Naive B cell (primary cell): Measurements from ENCODE around the gene SBSN. TPM values are rescaled to one million over a fixed set of nuclear protein-coding genes. Genes with fewer than 3 reads are reported as not detected.

ENCODE experiments used
- ATAC-seq, 2 donors: fragments of 150-1000 bp; cut with Tn5 transposase; 2 replicates each; pipeline ENCODE4 v1.10.0; 2021; ENCODE audit warnings: low read depth in 2 of 2, mild to moderate bottlenecking in 2 of 2, moderate library complexity in 2 of 2
- DNase-seq: peaks from one replicate; pipeline ENCODE4 v3.0.0; 2022
- H3K27ac Mint-ChIP-seq, 6 donors: one replicate each; pipeline ENCODE4 v1.8.0; 2020 to 2022; ENCODE audit warnings: mild to moderate bottlenecking in 6 of 6, mixed read lengths in 6 of 6, moderate library complexity in 5 of 6, inconsistent platforms in 2 of 6
- H3K27me3 Mint-ChIP-seq, 3 donors: one replicate each; pipeline ENCODE4 v1.8.0; 2021 to 2022; ENCODE audit warnings: mixed read lengths in 3 of 3, mild to moderate bottlenecking in 1 of 3
- H3K36me3 Mint-ChIP-seq, 2 donors: one replicate each; pipeline ENCODE4 v1.8.0; 2020 to 2022; ENCODE audit warnings: mixed read lengths in 2 of 2, inconsistent platforms in 1 of 2, mild to moderate bottlenecking in 1 of 2
- H3K4me1 Mint-ChIP-seq, 3 donors: one replicate each; pipeline ENCODE4 v1.8.0; 2020 to 2022; ENCODE audit warnings: mixed read lengths in 3 of 3, inconsistent platforms in 1 of 3, mild to moderate bottlenecking in 1 of 3, moderate library complexity in 1 of 3
- H3K4me3 Mint-ChIP-seq, 8 donors: one replicate each; pipeline ENCODE4 v1.8.0; 2020 to 2022; ENCODE audit warnings: mild to moderate bottlenecking in 8 of 8, mixed read lengths in 8 of 8, moderate library complexity in 8 of 8, inconsistent platforms in 2 of 8
- H3K9me3 Mint-ChIP-seq, 7 donors: one replicate each; pipeline ENCODE4 v1.8.0; 2020 to 2022; ENCODE audit warnings: mixed read lengths in 7 of 7, mild to moderate bottlenecking in 5 of 7, inconsistent platforms in 2 of 7, moderate library complexity in 1 of 7
- polyA plus RNA-seq, 6 donors: library from polyadenylated mRNA; unstranded; fragments of 300-500 nt; fragmentation: Illumina TruSeq; gene quantifications; one replicate each; pipeline ENCODE4 v1.2.3, GENCODE V29; 2021; ENCODE audit warnings: low read depth in 6 of 6

The SBSN gene
- polyA plus RNA-seq, 6 donors from 2014 or later = not detected

DNA sequence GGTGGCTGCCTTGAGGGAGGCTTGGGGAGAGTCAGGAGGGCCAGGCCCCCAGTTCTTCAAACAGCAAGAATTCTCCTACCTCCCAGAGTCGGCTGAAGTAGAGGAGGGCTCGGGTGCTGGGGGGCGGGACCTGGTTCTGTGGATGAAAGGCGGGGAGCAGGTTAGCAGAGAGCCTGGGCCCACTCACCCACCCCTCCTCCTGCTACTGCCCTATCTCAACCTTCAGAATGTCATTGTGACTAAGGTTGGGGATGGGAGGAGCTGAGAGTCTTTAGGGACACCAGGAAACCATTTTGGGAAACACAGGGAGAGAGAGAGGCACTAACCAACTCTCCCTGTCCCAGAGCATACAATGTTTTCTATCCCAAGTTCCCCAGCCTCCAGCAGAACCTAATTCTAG, 25.4 kb downstream of the SBSN start:
- Mint-ChIP-seq H3K27ac (no peak overlapping the region), H3K27me3 (peaks cover 21 to 69% (median 61%) of the 10 kb centered on the region in 3 donors), H3K9me3 (peaks cover 0 to 2% (median 0%) of the 10 kb centered on the region in 7 donors), H3K36me3 (no peaks in the 10 kb centered on the region), H3K4me1 (no peaks in the 10 kb centered on the region), H3K4me3 (no peak overlapping the region)
- ATAC-seq (no peak), DNase-seq (no peak)

DNA sequence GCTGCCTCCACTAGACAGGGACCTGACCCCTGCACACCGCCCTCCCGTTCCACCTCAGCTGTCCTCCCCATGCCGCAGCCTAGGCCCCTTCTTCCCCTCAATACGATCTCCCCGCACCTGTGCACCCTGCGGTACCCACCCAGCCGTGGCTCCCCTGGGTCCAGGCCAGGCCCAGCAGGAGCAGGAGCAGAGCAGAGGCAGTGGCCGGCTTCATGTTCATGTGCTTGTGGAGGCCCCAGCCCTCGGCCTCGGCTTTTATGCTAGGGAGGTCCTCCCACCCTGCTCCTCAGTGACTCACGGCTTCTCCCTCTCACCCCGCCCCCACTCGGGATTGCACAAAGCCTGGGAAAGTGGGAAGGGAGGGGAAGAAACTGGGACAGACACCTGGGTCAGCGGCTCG, 26.4 kb downstream of the SBSN start:
- H3K27ac Mint-ChIP-seq = no peak overlapping the region
- ATAC-seq = no peak
- peaks cover 24 to 58% (median 56%) of the 10 kb centered on the region in 3 donors for H3K27me3 Mint-ChIP-seq
- no peak for DNase-seq
- no peaks in the 10 kb centered on the region for H3K36me3 Mint-ChIP-seq
- H3K4me3 Mint-ChIP-seq = no peak overlapping the region
- no peaks in the 10 kb centered on the region for H3K4me1 Mint-ChIP-seq
- H3K9me3 Mint-ChIP-seq = peaks cover 0 to 2% (median 0%) of the 10 kb centered on the region in 7 donors

DNA sequence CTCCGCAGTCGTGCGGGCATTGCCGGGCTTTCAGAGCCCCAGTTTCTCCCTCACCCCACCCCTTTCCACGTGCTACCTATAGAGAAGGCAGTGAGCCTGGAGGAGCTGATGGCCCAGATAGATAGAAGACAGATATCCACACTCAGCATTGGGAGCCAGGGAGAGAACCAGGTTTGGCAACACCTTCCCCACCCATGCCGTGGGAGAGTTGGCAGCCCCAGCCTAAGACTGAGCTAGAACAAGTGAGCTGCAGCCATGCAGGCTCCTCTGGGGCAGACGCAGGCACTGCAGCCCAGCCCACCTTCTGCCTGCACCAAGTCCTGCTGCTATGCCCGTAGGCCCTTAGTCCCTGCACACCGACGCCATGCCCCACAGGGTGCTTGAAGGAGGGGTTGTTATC, 27.5 kb downstream of the SBSN start:
- Mint-ChIP-seq H3K36me3 (no peaks in the 10 kb centered on the region), H3K27ac (no peak overlapping the region), H3K4me1 (peaks cover 0 to under 1% (median 0%) of the 10 kb centered on the region in 3 donors), H3K9me3 (peaks cover 0 to 2% (median 0%) of the 10 kb centered on the region in 7 donors), H3K4me3 (no peak overlapping the region), H3K27me3 (peaks cover 16 to 48% (median 47%) of the 10 kb centered on the region in 3 donors)
- ATAC-seq (no peak), DNase-seq (no peak)

- H3K27ac Mint-ChIP-seq = no peak overlapping the region
- H3K4me1 Mint-ChIP-seq = peaks cover 7 to 9% (median 8%) of the 10 kb centered on the region in 3 donors
- ATAC-seq (no peak), DNase-seq (no peak)
- H3K4me3 Mint-ChIP-seq = no peak overlapping the region
- H3K36me3 Mint-ChIP-seq = no peaks in the 10 kb centered on the region
- peaks cover 10 to 38% (median 36%) of the 10 kb centered on the region in 3 donors for H3K27me3 Mint-ChIP-seq
- H3K9me3 Mint-ChIP-seq = no peaks in the 10 kb centered on the region
Measured at GRCh38 chr19:35498984-35499527, 29.1 kb downstream of the SBSN start.

GRCh38 chr19:35498220-35498619, 29.9 kb downstream of the SBSN start:
- Mint-ChIP-seq H3K4me1 (peaks cover 7 to 9% (median 8%) of the 10 kb centered on the region in 3 donors), H3K27me3 (peaks cover 10 to 37% (median 31%) of the 10 kb centered on the region in 3 donors), H3K4me3 (no peak overlapping the region), H3K9me3 (no peaks in the 10 kb centered on the region), H3K36me3 (no peaks in the 10 kb centered on the region), H3K27ac (peak overlapping the region in 1 of 6 donors; percentile 1)
- DNase-seq (no peak), ATAC-seq (no peak)

DNA sequence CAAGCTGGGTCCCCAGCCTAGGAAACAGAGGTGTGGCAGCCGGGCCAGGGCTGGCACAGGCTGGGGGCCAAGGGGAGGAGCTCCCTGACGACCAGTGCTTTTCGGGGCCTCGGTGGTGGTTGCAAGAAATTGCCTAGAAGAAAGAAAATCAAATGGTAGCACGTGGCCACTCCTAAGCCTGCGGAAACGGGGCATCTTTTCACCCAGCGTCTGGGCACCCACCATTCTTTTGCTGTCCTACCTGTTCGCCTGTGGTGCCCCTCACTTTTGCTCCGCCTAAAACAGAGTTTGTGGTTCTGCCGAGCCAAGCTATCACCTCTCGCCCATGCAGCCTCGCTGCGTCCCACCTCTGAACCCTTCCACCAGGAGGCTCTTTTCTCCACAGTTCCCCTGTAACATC, 30.7 kb downstream of the SBSN start:
- Mint-ChIP-seq H3K4me3 (no peak overlapping the region), H3K9me3 (no peaks in the 10 kb centered on the region), H3K4me1 (peaks cover 7 to 9% (median 8%) of the 10 kb centered on the region in 3 donors), H3K27ac (no peak overlapping the region), H3K27me3 (peaks cover 14 to 31% (median 23%) of the 10 kb centered on the region in 3 donors), H3K36me3 (no peaks in the 10 kb centered on the region)
- no peak for ATAC-seq
- no peak for DNase-seq

- Mint-ChIP-seq H3K36me3 (no peaks in the 10 kb centered on the region), H3K27ac (no peak overlapping the region), H3K4me1 (peaks cover 7 to 9% (median 8%) of the 10 kb centered on the region in 3 donors), H3K27me3 (peaks cover 16 to 30% (median 23%) of the 10 kb centered on the region in 3 donors), H3K9me3 (no peaks in the 10 kb centered on the region), H3K4me3 (peak overlapping the region in 4 of 8 donors; percentile 29 to 72 (median 36))
- DNase-seq (peak; percentile 59), ATAC-seq (peak; percentile 92 to 94)
Measured at GRCh38 chr19:35495107-35496064, 32.7 kb downstream of the SBSN start.

- no peak for ATAC-seq
- peaks cover 17 to 39% (median 19%) of the 10 kb centered on the region in 3 donors for H3K27me3 Mint-ChIP-seq
Measured at GRCh38 chr19:35493971-35494370, 34.1 kb downstream of the SBSN start.

GRCh38 chr19:35491836-35492360, 36.2 kb downstream of the SBSN start:
- peaks cover 12 to 47% (median 27%) of the 10 kb centered on the region in 3 donors for H3K27me3 Mint-ChIP-seq
- H3K27ac Mint-ChIP-seq = no peak overlapping the region
- H3K4me3 Mint-ChIP-seq = no peak overlapping the region
- no peaks in the 10 kb centered on the region for H3K36me3 Mint-ChIP-seq
- no peak for DNase-seq
- no peak for ATAC-seq
- H3K4me1 Mint-ChIP-seq = peaks cover 7 to 12% (median 9%) of the 10 kb centered on the region in 3 donors
- H3K9me3 Mint-ChIP-seq = no peaks in the 10 kb centered on the region

More at GRCh38 chr19:35493971-35494370, 34.1 kb downstream of the SBSN start:
- no peaks in the 10 kb centered on the region for H3K9me3 Mint-ChIP-seq
- peaks cover 7 to 9% (median 8%) of the 10 kb centered on the region in 3 donors for H3K4me1 Mint-ChIP-seq
- H3K4me3 Mint-ChIP-seq = no peak overlapping the region
- no peaks in the 10 kb centered on the region for H3K36me3 Mint-ChIP-seq
- H3K27ac Mint-ChIP-seq = no peak overlapping the region
- no peak for DNase-seq

DNA sequence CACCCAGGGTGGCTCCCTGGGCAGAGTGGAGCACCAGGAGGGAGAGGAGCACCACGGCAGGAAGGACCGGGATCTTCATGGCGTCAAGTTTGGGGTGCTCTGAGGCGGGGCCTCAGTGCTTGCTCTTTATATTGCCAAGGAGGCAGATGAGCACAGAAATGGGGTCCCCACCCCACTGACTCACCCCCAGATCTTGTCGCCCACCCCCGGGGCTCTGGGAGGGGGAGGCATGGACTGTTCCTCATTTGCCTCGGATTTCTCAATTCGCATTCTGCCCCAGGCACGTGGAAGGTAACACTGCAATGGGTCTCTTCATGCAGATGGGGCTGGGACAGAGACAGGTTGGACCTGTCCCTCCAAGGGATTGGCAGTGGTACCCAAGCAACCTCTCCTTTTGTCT, 37.7 kb downstream of the SBSN start, which contains the start of gene KRTDAP:
Gene KRTDAP, minus strand, starts transcription at position 101 of the 400 bp plus-strand sequence. Its CDS starts 22 bp downstream, at position 79.
- DNase-seq (no peak), ATAC-seq (no peak)
- Mint-ChIP-seq H3K27ac (no peak within 1 kb of the TSS), H3K36me3 (no peaks in the 10 kb centered on the region), H3K27me3 (peaks cover 12 to 47% (median 27%) of the 10 kb centered on the region in 3 donors), H3K4me1 (peaks cover 6 to 10% (median 9%) of the 10 kb centered on the region in 3 donors), H3K4me3 (no peak within 1 kb of the TSS), H3K9me3 (no peaks in the 10 kb centered on the region)

DNA sequence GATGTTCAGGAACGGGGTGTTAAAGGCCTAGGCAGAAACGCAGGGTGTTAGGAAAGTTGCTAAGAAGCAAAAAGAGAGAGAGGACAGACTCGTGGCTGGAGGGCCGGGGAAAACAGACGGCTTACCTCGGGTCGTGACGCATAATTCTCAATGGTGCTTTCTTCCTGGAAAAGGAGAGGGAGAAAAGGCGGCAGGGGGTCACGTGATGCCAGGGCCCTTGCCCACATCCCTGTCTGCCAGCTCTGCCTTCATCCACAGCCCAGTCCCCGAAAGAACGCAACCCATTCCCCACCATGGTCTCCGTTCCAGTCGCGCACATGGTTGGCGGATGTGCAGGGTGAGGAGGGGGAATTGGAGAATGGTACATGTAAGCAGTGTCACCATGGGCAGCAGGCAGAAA, 39.4 kb downstream of the SBSN start:
- no peaks in the 10 kb centered on the region for H3K36me3 Mint-ChIP-seq
- no peaks in the 10 kb centered on the region for H3K9me3 Mint-ChIP-seq
- peak overlapping the region in 1 of 6 donors; percentile 48 for H3K27ac Mint-ChIP-seq
- H3K27me3 Mint-ChIP-seq = peaks cover 12 to 42% (median 27%) of the 10 kb centered on the region in 3 donors
- ATAC-seq = no peak
- H3K4me3 Mint-ChIP-seq = no peak overlapping the region
- DNase-seq = no peak
- peaks cover 13 to 19% (median 15%) of the 10 kb centered on the region in 3 donors for H3K4me1 Mint-ChIP-seq

DNA sequence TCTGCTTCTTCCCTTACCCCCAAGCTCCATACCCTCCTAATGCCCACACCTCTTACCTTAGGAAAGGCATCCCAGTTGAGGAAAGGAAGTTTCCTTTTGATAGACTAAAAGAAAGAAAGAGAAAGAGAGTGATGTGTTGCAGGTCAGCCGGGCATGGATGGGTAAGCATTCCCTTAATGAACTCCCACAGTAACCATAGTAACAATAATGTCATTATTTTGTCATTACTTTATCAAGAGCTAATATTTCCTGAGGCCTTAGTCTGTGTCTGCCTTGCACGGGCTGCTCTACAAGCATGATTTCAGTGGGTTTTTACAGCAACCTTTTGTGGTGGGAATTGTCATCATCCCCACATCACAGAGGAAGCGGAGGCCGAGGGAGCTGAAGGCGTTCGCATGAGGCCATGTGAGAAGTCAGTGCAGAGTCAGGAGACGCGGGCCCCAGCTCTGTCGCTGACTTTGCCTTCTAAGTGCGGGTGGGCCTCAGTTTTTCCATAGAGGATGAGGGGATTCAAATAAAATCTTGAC, 40.4 kb downstream of the SBSN start:
- H3K9me3 Mint-ChIP-seq = no peaks in the 10 kb centered on the region
- H3K36me3 Mint-ChIP-seq = no peaks in the 10 kb centered on the region
- ATAC-seq (no peak), DNase-seq (no peak)
- no peak overlapping the region for H3K4me3 Mint-ChIP-seq
- peaks cover 13 to 23% (median 15%) of the 10 kb centered on the region in 3 donors for H3K4me1 Mint-ChIP-seq
- H3K27me3 Mint-ChIP-seq = peaks cover 12 to 42% (median 27%) of the 10 kb centered on the region in 3 donors
- peak overlapping the region in 1 of 6 donors; percentile 75 for H3K27ac Mint-ChIP-seq

DNA sequence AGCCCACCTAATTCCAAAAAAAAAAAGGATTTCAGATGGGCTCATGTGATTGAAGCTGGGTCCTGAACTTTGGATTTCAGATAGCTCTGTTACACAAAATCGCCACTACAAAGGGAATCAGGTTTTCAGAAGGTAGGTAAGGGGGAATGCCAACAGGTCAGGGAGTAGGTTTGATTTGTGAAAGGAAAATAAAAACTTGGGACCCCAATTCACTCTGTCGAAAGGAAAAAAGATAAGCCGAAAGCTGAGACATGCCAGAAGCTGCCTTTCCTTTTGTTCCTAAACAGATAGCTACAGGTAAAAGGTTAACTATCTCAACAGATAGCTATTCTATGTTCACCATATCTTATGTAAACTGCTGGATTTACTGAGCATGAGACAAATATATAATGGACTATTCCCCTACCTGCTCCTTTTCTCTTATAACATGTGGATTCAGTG, 41.8 kb downstream of the SBSN start:
- Mint-ChIP-seq H3K9me3 (no peaks in the 10 kb centered on the region), H3K27ac (peak overlapping the region in 2 of 6 donors; percentile 7 to 87), H3K4me1 (peaks cover 13 to 23% (median 15%) of the 10 kb centered on the region in 3 donors), H3K27me3 (peaks cover 4 to 33% (median 23%) of the 10 kb centered on the region in 3 donors), H3K36me3 (no peaks in the 10 kb centered on the region), H3K4me3 (no peak overlapping the region)
- no peak for ATAC-seq
- DNase-seq = no peak
